WTC11 (cell line): ENCODE results near the gene TRIM7.

Experiments used
- CREB1 ChIP-seq: sonication (generic); formaldehyde crosslinking; IDR thresholded peaks from 2 replicates; pipeline ENCODE4 v1.8.0; 2023; ENCODE audit warnings: mild to moderate bottlenecking, missing genetic modification reagents
- CTCF ChIP-seq: fragments of 200-600 bp; IDR thresholded peaks from 2 replicates; pipeline ENCODE4 v1.8.0; 2022; ENCODE audit warnings: antibody characterized with exemption
- ETV6 ChIP-seq: sonication (generic); formaldehyde crosslinking; IDR thresholded peaks from 2 replicates; pipeline ENCODE4 v1.8.1; 2022; ENCODE audit warnings: mild to moderate bottlenecking, missing genetic modification reagents
- FOXJ3 ChIP-seq: sonication (generic); formaldehyde crosslinking; IDR thresholded peaks from 2 replicates; pipeline ENCODE4 v1.9.0; 2021; ENCODE audit warnings: missing genetic modification reagents, mild to moderate bottlenecking, borderline replicate concordance
- JUN ChIP-seq: sonication (generic); formaldehyde crosslinking; IDR thresholded peaks from 2 replicates; pipeline ENCODE4 v1.8.0; 2023; ENCODE audit warnings: mild to moderate bottlenecking, missing genetic modification reagents
- NFYB ChIP-seq: sonication (generic); formaldehyde crosslinking; conservative IDR thresholded peaks from 2 replicates; pipeline ENCODE4 v1.8.0; 2022; ENCODE audit warnings: low read depth, missing genetic modification reagents
- TF ChIP-seq, protein P1 (sequence below): sonication (generic); formaldehyde crosslinking; IDR thresholded peaks from 2 replicates; pipeline ENCODE4 v1.8.1; 2023; ENCODE audit warnings: mild to moderate bottlenecking, missing genetic modification reagents, moderate library complexity
- TF ChIP-seq, protein P2 (sequence below): sonication (generic); formaldehyde crosslinking; conservative IDR thresholded peaks from 2 replicates; pipeline ENCODE4 v1.8.1; 2022; ENCODE audit warnings: mild to moderate bottlenecking, missing genetic modification reagents
- TF ChIP-seq, protein P3 (sequence below): sonication (generic); formaldehyde crosslinking; IDR thresholded peaks from 2 replicates; pipeline ENCODE4 v1.8.1; 2022; ENCODE audit warnings: low read depth, missing genetic modification reagents, borderline replicate concordance

DNA sequence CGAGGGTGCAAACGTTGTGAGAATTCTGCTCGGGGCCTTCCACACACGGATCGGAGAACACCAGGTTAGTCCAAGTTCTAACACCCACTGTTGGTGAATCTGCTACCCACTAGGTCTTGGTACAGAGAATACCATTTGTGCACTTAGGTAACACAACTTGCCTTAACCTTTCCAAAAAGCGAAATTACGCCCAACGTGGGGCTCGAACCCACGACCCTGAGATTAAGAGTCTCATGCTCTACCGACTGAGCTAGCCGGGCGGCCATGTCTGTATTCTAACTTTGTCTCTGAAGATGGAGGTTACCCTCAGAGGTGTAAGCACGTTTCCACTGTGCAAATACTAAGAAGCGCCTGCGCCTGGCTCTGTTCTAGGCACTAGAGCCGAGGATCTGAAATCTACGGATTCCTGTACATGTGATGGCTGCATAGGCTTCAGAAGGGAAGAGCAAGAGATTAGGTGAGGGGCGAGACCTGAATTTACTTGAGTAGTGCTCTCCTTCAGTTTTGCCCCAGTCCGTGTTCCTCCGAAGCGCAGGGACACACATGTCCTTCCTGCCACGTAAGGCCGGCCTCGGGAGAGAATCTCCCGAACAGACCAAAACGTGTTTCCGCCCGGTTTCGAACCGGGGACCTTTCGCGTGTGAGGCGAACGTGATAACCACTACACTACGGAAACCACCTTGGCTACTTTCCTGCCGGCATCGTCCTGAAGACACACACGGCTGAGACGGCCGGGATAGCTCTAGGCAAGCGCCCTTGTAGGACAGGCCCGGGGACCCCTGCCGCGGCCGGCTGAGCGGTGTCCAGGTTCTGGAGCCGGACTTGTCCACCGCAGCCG lies 17.0 kb upstream of the TRIM7 start:
- TF ChIP-seq CTCF, result no peak
- TF ChIP-seq JUN (CRISPR knock-in tag), result no peak
- peak; percentile 92 for TF ChIP-seq ETV6 (CRISPR knock-in tag)
- TF ChIP-seq FOXJ3, result 0 out of 2 replicates have a peak, but pooled peaks have one; percentile 59
- TF ChIP-seq, protein P1, sequence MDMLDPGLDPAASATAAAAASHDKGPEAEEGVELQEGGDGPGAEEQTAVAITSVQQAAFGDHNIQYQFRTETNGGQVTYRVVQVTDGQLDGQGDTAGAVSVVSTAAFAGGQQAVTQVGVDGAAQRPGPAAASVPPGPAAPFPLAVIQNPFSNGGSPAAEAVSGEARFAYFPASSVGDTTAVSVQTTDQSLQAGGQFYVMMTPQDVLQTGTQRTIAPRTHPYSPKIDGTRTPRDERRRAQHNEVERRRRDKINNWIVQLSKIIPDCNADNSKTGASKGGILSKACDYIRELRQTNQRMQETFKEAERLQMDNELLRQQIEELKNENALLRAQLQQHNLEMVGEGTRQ (CRISPR knock-in tag), result no peak
- TF ChIP-seq NFYB (CRISPR knock-in tag), result no peak
- TF ChIP-seq, protein P2, sequence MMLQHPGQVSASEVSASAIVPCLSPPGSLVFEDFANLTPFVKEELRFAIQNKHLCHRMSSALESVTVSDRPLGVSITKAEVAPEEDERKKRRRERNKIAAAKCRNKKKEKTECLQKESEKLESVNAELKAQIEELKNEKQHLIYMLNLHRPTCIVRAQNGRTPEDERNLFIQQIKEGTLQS (CRISPR knock-in tag), result no peak
- TF ChIP-seq, protein P3, sequence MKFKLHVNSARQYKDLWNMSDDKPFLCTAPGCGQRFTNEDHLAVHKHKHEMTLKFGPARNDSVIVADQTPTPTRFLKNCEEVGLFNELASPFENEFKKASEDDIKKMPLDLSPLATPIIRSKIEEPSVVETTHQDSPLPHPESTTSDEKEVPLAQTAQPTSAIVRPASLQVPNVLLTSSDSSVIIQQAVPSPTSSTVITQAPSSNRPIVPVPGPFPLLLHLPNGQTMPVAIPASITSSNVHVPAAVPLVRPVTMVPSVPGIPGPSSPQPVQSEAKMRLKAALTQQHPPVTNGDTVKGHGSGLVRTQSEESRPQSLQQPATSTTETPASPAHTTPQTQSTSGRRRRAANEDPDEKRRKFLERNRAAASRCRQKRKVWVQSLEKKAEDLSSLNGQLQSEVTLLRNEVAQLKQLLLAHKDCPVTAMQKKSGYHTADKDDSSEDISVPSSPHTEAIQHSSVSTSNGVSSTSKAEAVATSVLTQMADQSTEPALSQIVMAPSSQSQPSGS, result no peak
- no peak for TF ChIP-seq CREB1
